ENCODE measurements around the gene MAP7D3. TPM values are rescaled to one million over a fixed set of nuclear protein-coding genes. Genes with fewer than 3 reads are reported as not detected.

The MAP7D3 gene
- total RNA-seq, 3 donors from 2014 or later, result 16.9 to 20.4 (median 19.4) TPM

DNA sequence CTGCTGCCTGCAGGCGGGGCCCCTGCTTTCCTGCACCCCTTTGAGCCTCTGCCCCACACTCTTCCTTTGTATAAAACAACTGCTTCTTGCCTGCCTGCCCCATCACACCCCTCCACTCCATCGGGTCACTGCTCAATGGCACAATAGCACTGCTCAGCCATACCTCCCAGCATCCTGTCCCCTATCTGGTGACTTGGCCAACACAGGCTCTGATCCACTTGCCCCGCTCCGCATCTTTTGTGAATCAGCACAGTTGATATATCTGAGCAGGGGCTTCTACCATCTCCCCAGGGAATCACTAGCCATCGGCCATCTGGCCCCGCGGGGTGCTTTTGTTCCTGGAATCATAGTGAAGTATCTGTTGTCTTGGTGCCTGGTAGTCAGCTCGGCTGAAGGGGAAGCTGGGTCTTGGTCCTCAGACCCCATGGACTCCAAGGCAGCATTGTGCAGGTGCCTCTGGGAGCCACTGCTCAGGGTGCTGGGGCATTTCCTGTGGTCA lies 45.3 kb downstream of the MAP7D3 start:
- no peak for DNase-seq
- no peak for ATAC-seq
- H3K4me1 Mint-ChIP-seq (ENCODE audit: low read depth), result peaks cover 30% of the 10 kb centered on the region
- no peaks in the 10 kb centered on the region for H3K27me3 Mint-ChIP-seq (ENCODE audit: low read depth)
- peaks cover 2% of the 10 kb centered on the region for H3K36me3 Mint-ChIP-seq (ENCODE audit: insufficient read depth)
- H3K9me3 Mint-ChIP-seq, result no peaks in the 10 kb centered on the region
- no peak overlapping the region for H3K4me3 Mint-ChIP-seq

DNA sequence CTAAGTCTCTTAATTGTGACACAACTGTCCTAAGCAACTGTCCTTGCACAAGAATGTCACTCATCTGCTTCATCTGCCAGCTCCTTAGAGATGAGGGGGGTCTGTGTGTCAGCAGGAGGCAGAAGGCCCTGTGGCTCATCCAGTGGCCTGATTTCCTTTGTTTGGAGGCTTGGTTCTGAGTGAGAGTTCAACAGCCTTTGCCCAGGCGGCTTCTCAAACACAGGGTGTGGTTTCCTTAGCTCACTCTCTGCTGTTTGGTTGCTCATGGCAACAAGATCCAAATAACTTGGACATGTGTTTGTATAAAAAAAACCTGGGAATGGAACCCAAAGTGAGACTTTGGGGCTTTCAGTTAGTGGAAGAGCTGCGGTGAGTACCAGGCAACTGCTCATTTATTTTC lies 46.6 kb downstream of the MAP7D3 start:
- Mint-ChIP-seq H3K4me1 (ENCODE audit: low read depth) (peaks cover 30% of the 10 kb centered on the region), H3K9me3 (no peaks in the 10 kb centered on the region), H3K27me3 (ENCODE audit: low read depth) (no peaks in the 10 kb centered on the region), H3K4me3 (no peak overlapping the region), H3K36me3 (ENCODE audit: insufficient read depth) (no peaks in the 10 kb centered on the region)
- DNase-seq, result no peak
- no peak for ATAC-seq

DNA sequence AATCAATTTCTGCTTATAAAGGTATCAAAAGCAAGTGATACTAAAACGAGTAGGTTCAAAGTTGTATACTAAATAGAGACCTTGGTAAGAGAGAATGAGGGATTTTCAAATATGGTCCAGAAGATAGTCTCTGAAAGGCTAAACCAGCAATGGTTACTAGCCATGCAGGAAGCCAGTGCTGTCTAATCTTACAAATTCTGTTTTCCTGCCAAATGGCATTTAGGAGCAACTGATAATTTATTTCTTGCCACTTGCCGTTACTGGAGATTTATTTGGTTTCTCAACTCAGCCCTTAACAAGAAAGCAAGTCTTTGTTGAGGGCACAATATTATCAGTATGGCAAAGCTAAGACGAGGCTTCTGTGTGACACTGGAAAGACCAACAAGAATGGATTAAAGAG lies 47.2 kb downstream of the MAP7D3 start:
- no peak overlapping the region for H3K4me3 Mint-ChIP-seq
- no peak for ATAC-seq

GRCh38 chrX:136203438-136203837 lies 47.8 kb downstream of the MAP7D3 start:
- DNase-seq (no peak), ATAC-seq (peak; percentile 79 to 86)
- H3K9me3 Mint-ChIP-seq, result no peaks in the 10 kb centered on the region
- H3K36me3 Mint-ChIP-seq (ENCODE audit: insufficient read depth), result no peaks in the 10 kb centered on the region
- no peak overlapping the region for H3K4me3 Mint-ChIP-seq
- H3K27me3 Mint-ChIP-seq (ENCODE audit: low read depth), result no peaks in the 10 kb centered on the region
- peaks cover 30% of the 10 kb centered on the region for H3K4me1 Mint-ChIP-seq (ENCODE audit: low read depth)

More for the DNA sequence above, 47.2 kb downstream of the MAP7D3 start:
- DNase-seq, result no peak
- Mint-ChIP-seq H3K4me1 (ENCODE audit: low read depth) (peaks cover 30% of the 10 kb centered on the region), H3K36me3 (ENCODE audit: insufficient read depth) (no peaks in the 10 kb centered on the region), H3K9me3 (no peaks in the 10 kb centered on the region), H3K27me3 (ENCODE audit: low read depth) (no peaks in the 10 kb centered on the region)

GRCh38 chrX:136202889-136203288 lies 48.3 kb downstream of the MAP7D3 start:
- H3K36me3 Mint-ChIP-seq (ENCODE audit: insufficient read depth), result no peaks in the 10 kb centered on the region
- peaks cover 30% of the 10 kb centered on the region for H3K4me1 Mint-ChIP-seq (ENCODE audit: low read depth)
- no peaks in the 10 kb centered on the region for H3K9me3 Mint-ChIP-seq
- no peaks in the 10 kb centered on the region for H3K27me3 Mint-ChIP-seq (ENCODE audit: low read depth)
- no peak overlapping the region for H3K4me3 Mint-ChIP-seq
- no peak for DNase-seq
- ATAC-seq, result no peak

GRCh38 chrX:136201601-136202000 lies 49.6 kb downstream of the MAP7D3 start:
- no peaks in the 10 kb centered on the region for H3K36me3 Mint-ChIP-seq (ENCODE audit: insufficient read depth)
- no peaks in the 10 kb centered on the region for H3K9me3 Mint-ChIP-seq
- no peak for ATAC-seq
- no peak for DNase-seq
- no peak overlapping the region for H3K4me3 Mint-ChIP-seq
- peaks cover 30% of the 10 kb centered on the region for H3K4me1 Mint-ChIP-seq (ENCODE audit: low read depth)
- no peaks in the 10 kb centered on the region for H3K27me3 Mint-ChIP-seq (ENCODE audit: low read depth)

DNA sequence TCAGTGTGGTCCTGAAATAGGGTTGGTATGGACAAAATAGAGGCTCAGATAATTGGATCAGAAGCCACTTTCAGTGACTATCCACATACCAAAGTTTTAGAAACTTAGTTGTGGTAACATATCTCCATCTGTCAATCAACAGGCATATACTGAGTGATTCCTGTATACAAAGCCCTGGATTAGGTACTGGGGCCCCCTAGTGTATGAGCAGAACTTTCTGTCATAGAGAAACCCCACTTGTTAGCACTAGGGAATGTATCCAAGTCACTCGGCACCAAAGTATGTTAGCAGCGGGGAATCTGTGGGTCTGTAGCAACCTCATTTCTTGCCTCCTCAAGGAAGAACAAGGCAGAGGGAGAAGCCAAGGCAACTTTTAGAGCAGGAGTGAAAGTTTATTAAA lies 50.7 kb downstream of the MAP7D3 start:
- H3K4me3 Mint-ChIP-seq, result no peak overlapping the region
- no peaks in the 10 kb centered on the region for H3K36me3 Mint-ChIP-seq (ENCODE audit: insufficient read depth)
- ATAC-seq, result no peak
- DNase-seq, result no peak
- H3K27me3 Mint-ChIP-seq (ENCODE audit: low read depth), result no peaks in the 10 kb centered on the region
- H3K9me3 Mint-ChIP-seq, result no peaks in the 10 kb centered on the region
- H3K4me1 Mint-ChIP-seq (ENCODE audit: low read depth), result peaks cover 26% of the 10 kb centered on the region

DNA sequence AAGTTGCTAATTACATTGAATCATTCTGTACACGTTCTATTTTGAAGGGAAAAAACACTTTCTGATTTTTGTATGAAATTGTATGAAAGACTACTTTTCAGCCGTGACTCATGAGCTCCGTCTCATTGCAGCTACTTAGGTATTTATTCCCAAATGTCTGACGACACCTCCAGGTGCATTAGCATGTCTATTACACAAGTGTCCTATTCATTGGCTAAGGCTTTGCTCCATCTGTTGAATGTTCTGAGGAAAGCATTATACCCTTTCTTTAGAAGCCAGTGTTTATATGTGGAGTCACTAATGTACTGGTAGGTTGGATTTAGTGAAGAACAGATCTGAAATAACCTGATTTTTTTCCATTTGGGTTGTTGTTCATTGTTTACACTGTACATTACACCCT lies 51.8 kb downstream of the MAP7D3 start:
- H3K9me3 Mint-ChIP-seq, result no peaks in the 10 kb centered on the region
- no peaks in the 10 kb centered on the region for H3K36me3 Mint-ChIP-seq (ENCODE audit: insufficient read depth)
- ATAC-seq (no peak), DNase-seq (no peak)
- H3K4me3 Mint-ChIP-seq, result no peak overlapping the region
- H3K4me1 Mint-ChIP-seq (ENCODE audit: low read depth), result peaks cover 15% of the 10 kb centered on the region
- H3K27me3 Mint-ChIP-seq (ENCODE audit: low read depth), result no peaks in the 10 kb centered on the region

DNA sequence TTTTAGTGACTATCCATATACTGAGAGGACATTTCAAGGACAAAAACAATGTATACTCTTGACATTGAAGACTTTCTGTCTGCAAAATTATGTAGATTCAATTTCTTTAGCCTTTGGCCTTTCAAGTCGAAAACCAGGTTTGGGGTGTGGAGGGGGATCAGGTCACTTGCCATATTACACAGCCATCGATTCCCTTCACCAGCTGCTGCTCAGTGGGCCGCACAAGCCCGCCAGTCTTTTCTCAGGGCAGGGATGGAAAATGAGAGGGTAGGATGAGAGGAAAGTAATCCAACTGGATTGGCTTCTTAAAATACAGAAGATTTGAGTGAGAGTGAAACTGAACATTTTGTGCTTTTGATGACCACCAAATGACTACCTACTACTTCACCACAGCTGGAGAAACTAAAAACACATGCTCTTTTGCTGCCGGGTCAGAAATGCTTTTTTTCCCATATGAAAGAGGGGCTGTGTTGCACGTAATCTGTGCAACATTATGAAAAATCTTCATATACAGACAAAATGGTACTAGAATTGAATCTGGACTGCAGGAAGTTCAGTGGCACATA lies 52.4 kb downstream of the MAP7D3 start:
- no peak overlapping the region for H3K4me3 Mint-ChIP-seq
- H3K9me3 Mint-ChIP-seq, result no peaks in the 10 kb centered on the region
- peaks cover 14% of the 10 kb centered on the region for H3K4me1 Mint-ChIP-seq (ENCODE audit: low read depth)
- DNase-seq (no peak), ATAC-seq (no peak)
- no peaks in the 10 kb centered on the region for H3K36me3 Mint-ChIP-seq (ENCODE audit: insufficient read depth)
- no peaks in the 10 kb centered on the region for H3K27me3 Mint-ChIP-seq (ENCODE audit: low read depth)

DNA sequence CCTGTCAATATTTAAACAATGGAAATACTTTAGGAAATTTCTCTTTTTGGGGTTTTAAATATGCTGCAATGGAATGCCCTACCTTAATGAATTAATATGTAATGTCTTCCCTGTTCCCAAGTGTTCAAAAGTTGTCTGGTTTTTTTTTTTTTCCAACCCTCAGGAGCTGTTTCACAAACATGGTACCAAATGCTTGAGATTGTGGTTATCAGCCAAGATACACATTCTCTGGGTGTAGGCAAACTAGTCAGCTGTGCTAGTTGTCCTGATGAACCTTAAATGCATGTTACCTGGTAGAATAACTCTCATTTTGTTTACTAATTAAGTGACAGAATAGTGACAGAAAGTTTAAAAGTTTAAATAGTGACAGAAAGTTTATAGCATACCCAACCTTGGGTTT lies 53.2 kb downstream of the MAP7D3 start:
- Mint-ChIP-seq H3K36me3 (ENCODE audit: insufficient read depth) (no peaks in the 10 kb centered on the region), H3K9me3 (no peaks in the 10 kb centered on the region)
- no peak for ATAC-seq

DNA sequence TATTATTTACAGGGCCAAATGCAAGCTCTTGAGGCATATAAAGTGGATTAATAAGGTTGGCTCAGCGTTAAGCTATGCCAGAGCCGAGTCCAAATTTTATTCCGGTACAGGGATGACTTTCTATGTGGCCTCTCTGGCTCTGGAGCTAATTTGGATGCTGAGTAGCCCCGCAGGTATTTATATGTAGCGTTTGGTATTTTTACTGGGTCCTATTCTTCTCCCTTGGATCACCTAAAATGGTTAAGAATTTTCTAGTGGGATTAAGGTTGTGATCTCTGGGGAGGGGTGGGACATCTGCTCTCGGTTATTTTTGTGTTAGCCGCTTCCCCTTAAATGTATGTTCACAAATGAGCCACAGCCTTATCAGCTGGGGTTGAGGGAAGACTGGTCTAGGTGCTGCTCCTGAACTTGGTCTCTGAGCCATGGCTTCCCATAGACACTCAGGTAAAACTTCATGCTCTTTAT lies 54.5 kb downstream of the MAP7D3 start:
- Mint-ChIP-seq H3K27me3 (ENCODE audit: low read depth) (no peaks in the 10 kb centered on the region), H3K4me1 (ENCODE audit: low read depth) (peaks cover 24% of the 10 kb centered on the region), H3K36me3 (ENCODE audit: insufficient read depth) (no peaks in the 10 kb centered on the region), H3K4me3 (no peak overlapping the region), H3K9me3 (no peaks in the 10 kb centered on the region)
- DNase-seq (no peak), ATAC-seq (no peak)

More for the DNA sequence above, 53.2 kb downstream of the MAP7D3 start:
- H3K4me3 Mint-ChIP-seq, result no peak overlapping the region
- DNase-seq, result no peak
- H3K4me1 Mint-ChIP-seq (ENCODE audit: low read depth), result peaks cover 15% of the 10 kb centered on the region
- H3K27me3 Mint-ChIP-seq (ENCODE audit: low read depth), result no peaks in the 10 kb centered on the region

DNA sequence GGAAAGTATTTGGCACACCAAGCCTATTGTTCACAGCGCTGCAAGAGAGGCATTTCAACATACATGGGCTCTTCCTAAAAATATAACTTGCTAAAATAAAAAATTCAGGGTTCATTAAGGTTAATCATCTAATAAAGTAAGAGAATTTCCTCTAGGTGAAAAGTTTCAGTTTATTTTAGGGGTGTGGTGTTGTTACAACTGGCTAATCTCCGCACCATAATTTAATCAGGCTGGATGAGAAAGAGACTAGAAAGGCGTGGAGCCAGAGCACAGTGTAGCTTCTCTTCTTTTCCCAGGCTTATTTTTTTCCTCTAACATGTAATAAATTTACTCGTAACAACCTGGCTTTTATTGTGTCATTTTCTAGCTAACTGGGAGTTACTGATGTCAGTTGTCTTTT lies 56.0 kb downstream of the MAP7D3 start:
- no peak for ATAC-seq
- no peaks in the 10 kb centered on the region for H3K9me3 Mint-ChIP-seq
- H3K27me3 Mint-ChIP-seq (ENCODE audit: low read depth), result no peaks in the 10 kb centered on the region

GRCh38 chrX:136194536-136194935 lies 56.7 kb downstream of the MAP7D3 start:
- DNase-seq, result no peak
- peaks cover 33% of the 10 kb centered on the region for H3K4me1 Mint-ChIP-seq (ENCODE audit: low read depth)
- ATAC-seq, result no peak
- no peaks in the 10 kb centered on the region for H3K9me3 Mint-ChIP-seq
- no peak overlapping the region for H3K4me3 Mint-ChIP-seq
- H3K36me3 Mint-ChIP-seq (ENCODE audit: insufficient read depth), result no peaks in the 10 kb centered on the region
- H3K27me3 Mint-ChIP-seq (ENCODE audit: low read depth), result no peaks in the 10 kb centered on the region

More for the DNA sequence above, 56.0 kb downstream of the MAP7D3 start:
- no peak for DNase-seq
- no peak overlapping the region for H3K4me3 Mint-ChIP-seq
- no peaks in the 10 kb centered on the region for H3K36me3 Mint-ChIP-seq (ENCODE audit: insufficient read depth)
- peaks cover 33% of the 10 kb centered on the region for H3K4me1 Mint-ChIP-seq (ENCODE audit: low read depth)

GRCh38 chrX:136193771-136194170 lies 57.4 kb downstream of the MAP7D3 start:
- Mint-ChIP-seq H3K27me3 (ENCODE audit: low read depth) (no peaks in the 10 kb centered on the region), H3K4me3 (peak overlapping the region; percentile 31), H3K36me3 (ENCODE audit: insufficient read depth) (no peaks in the 10 kb centered on the region), H3K4me1 (ENCODE audit: low read depth) (peaks cover 33% of the 10 kb centered on the region), H3K9me3 (no peaks in the 10 kb centered on the region)
- peak in 1 of 2 donors; percentile 43 for ATAC-seq
- no peak for DNase-seq

DNA sequence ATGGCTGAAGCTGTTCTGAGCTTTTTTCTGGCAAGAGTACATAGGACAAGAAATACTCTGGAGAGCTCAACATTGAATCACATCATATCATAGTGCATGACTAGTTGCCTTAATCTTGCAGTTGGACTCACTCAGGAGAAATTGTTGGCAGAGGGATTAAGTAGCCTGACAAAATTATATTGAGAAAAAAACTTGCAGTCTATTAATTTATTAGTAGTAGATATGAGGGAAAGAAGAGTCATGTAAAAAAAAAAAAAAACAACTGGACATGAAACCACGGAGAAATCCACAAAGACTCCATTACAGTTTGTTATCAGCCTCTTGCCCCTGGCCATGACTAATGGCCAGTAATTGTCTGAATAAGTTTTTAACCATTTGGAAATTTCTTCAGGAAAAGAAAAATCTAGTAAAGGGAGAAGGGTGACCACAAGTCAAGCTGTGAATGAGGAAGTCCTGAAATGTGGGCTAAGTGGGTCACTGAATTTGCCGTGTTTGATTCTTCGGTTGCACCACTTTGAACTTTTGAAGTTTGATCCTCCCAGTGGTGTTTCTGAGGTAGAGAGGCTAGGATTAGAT lies 58.3 kb downstream of the MAP7D3 start:
- Mint-ChIP-seq H3K9me3 (no peaks in the 10 kb centered on the region), H3K27me3 (ENCODE audit: low read depth) (no peaks in the 10 kb centered on the region), H3K4me3 (no peak overlapping the region), H3K36me3 (ENCODE audit: insufficient read depth) (no peaks in the 10 kb centered on the region), H3K4me1 (ENCODE audit: low read depth) (peaks cover 33% of the 10 kb centered on the region)
- DNase-seq, result no peak
- no peak for ATAC-seq

Data from activated T-cell treated with anti-CD3 and anti-CD28 coated beads, Interleukin-2, amount 50 U/mL, for 4 hours (primary cell).